Spleen (tissue), 7 donors: ENCODE results near the gene KDM1B.
A peak's percentile ranks its signal among the peaks of the same experiment; 100 is the strongest.

Experiments
- POLR2A ChIP-seq, 3 donors: fragments of 450-650 bp; IDR thresholded peaks; one replicate each; pipeline ENCODE4 v1.5.1; 2017; ENCODE audit warnings: antibody characterized with exemption in 3 of 3, mild to moderate bottlenecking in 1 of 3
- TF ChIP-seq, protein P1 (sequence below), 11 experiments: fragments of 200-600 bp in 7 of 11; fragments of 450-650 bp in 4 of 11; sonication (generic) in 4 of 11; IDR thresholded peaks in 8 of 11; conservative IDR thresholded peaks in 3 of 11; 1 replicate in 7 of 11; 2 replicates in 4 of 11; pipeline versions ENCODE4 v1.4.0 to v1.8.0; 2016 to 2021; ENCODE audit warnings: antibody characterized with exemption in 11 of 11, inconsistent platforms in 4 of 11, mild to moderate bottlenecking in 1 of 11
- donor health status: DM: no; HTN: no; CAD: no; lungs with moderate emphysema.
- donor health status: DM: no; HTN: no; CAD: no.
- donor health status: DM: no; HTN: no; CAD: no.

DNA sequence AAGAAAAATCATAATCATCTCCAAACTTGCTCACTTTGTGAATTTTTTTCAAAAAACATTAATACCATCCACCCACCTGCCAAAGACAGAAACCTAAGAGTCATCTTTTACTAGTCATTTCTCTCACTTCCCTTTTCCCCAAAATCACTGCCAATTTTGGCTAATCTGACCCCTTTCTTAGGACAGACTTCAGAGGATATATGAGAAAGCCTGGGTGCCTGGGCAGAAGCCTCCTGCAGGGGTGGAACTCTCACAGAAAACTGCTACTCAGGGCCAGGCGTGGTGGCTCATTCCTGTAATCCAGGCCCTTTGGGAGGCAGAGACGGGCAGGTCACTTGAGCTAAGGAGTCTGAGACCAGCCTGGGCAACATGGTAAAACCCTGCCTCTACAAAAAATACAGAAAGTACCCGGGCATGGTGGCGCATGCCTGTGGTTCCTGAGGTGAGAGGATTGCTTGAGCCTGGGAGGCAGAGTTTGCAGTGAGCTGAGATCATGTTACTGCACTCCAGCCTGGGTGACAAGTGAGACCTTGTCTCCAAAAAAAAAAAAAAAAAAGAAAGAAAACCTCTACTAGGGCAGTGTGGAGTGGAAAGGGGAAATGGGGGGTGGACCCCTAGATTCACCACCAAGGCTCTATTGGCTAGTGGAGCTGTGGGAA lies 105.4 kb downstream of the KDM1B start:
- TF ChIP-seq, protein P1, sequence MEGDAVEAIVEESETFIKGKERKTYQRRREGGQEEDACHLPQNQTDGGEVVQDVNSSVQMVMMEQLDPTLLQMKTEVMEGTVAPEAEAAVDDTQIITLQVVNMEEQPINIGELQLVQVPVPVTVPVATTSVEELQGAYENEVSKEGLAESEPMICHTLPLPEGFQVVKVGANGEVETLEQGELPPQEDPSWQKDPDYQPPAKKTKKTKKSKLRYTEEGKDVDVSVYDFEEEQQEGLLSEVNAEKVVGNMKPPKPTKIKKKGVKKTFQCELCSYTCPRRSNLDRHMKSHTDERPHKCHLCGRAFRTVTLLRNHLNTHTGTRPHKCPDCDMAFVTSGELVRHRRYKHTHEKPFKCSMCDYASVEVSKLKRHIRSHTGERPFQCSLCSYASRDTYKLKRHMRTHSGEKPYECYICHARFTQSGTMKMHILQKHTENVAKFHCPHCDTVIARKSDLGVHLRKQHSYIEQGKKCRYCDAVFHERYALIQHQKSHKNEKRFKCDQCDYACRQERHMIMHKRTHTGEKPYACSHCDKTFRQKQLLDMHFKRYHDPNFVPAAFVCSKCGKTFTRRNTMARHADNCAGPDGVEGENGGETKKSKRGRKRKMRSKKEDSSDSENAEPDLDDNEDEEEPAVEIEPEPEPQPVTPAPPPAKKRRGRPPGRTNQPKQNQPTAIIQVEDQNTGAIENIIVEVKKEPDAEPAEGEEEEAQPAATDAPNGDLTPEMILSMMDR (IDR thresholded peaks at IDR 0.05 in 8 of 11, conservative IDR thresholded peaks at IDR 0.05 in 3 of 11), result peak in 1 of 11 experiments; percentile 16
- TF ChIP-seq POLR2A (IDR thresholded peaks at IDR 0.05), result no peak
